ENCODE data around the gene HOXC12.

Gene HOXC12

DNA sequence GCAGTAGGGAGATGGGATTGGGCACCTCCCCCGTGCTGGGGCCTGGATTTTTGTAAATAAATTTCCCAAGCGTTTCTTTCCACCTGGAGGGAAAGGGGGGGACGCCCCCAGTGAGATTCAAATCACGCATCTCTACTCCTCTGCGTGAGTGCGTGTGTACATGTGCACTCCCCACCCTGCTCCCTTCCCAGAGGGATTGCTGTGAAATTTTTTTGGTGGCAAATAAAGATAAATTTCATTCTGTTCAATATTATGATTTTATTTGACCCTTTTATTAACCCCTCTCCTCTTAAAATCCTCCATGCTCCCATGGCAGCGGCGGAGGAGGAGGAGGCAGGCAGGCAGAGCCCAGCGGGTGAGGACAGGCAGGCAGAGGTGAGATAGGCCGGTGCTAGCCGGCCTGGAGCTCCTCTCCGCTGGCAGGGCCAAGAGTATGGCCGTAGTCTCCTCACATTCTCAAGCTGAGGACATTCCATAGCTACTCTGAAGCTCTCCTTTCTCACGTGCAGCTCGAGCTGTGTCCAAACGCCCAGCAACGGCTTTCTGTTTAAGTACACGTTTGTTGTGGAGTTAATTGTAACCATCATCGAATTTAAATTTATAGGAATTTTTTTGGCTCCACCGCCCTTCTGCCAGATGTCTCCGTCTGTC lies 21.6 kb downstream of the HOXC12 start:
- H3K4me1 ChIP-seq = peaks cover 30% of the 10 kb centered on the region
- in situ Hi-C loops (cut with MboI; ENCODE audit: low sequenced_read_pairs) = loop anchor here (25.0 kb wide), 1 partner anchor 386 kb away; the partner anchor contains the start of gene GPR84
- H3K36me3 ChIP-seq (replicated peaks) = no peaks in the 10 kb centered on the region
- H3K9me3 ChIP-seq = no peaks in the 10 kb centered on the region
- DNase-seq (ENCODE audit: low spot score in 2 of 2) = no peak
- H3K4me3 ChIP-seq = no peak overlapping the region
- H3K27me3 ChIP-seq (ENCODE audit: low read depth) = no peaks in the 10 kb centered on the region

DNA sequence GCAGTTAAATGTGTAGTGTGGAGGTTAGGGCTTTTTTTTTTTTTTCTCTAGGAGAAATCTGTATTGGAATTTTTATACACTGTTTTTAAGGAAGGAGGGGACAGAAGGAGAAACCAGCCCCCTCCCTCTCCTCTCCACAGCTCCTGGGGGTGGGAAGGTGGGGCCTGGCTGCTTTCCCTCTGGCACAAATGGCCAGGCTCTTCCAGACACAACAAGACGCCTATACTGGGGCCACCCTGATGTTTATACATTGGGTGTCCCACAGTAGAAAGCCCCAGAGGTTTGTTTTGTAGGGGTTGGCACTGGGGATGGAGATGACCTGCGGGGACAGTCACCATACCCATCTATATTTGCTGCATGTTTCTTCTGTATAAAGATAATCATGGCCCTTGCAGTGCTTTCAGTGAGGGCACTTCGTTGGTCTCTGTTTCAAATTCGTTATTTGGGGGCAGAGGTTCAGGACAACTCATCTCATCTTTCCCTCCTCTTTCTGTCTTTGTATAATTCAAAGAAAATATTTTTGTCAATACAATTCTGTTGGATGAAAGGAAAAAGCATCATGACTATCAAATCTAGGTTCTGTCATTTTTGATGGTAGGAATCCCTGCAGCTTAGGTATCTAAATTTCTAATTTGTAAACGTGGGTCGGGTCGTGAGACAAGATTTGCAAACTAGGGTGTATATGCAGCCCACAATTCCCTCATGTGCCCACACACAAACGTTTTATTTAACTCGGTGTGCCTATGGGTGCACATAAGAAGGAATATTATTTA lies 22.3 kb downstream of the HOXC12 start:
- Histone ChIP-seq H3K9me3 (no peaks in the 10 kb centered on the region), H3K36me3 (replicated peaks) (no peaks in the 10 kb centered on the region), H3K27me3 (ENCODE audit: low read depth) (no peaks in the 10 kb centered on the region), H3K4me1 (peaks cover 30% of the 10 kb centered on the region), H3K4me3 (no peak overlapping the region)
- no peak for DNase-seq (ENCODE audit: low spot score in 2 of 2)
- in situ Hi-C loops (cut with MboI; ENCODE audit: low sequenced_read_pairs) = loop anchor here (25.0 kb wide), 1 partner anchor 385 kb away; the partner anchor contains the start of gene GPR84

DNA sequence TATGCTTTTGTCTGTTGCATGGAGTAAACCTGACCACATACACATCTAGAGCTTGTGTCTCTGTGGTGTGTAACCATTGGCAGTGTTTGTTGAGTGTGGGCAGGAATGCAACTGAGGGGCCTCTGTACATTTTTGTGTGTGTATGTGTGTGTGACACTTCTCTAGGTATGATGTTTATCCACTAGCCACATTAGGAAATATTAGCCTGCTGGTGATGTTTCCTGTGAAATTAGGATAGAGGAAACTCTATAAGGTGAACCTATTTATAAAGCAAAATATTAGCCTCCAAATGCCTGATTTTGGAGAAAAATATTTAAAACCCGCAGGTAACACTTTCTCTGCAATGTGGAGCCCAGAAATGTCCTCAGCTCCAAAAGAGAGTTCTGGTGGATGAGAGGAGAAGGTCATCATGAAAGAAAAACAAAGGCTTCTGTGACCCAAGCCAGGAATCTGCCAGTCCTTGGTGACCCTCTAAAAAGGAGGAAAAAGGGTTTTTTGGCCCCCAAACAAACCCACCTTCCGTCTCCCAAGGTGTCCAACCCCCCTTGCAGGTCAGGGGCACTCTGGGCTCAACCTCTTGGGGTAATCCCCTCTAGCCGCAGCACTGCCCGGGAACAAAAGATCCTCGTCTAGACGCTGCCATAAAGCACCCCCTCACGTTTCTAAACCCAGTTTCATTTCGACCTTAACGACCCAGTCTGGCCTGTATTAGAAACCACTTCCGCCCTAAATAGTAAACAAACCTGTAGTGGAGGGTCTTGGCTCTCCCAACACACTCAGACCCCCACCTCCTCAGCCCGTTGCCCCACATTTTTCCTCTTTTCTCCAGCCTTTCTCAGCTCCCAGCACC lies 23.1 kb downstream of the HOXC12 start:
- no peak overlapping the region for H3K4me3 ChIP-seq
- DNase-seq (ENCODE audit: low spot score in 2 of 2) = peak in 1 of 2 experiments; percentile 47
- in situ Hi-C loops (cut with MboI; ENCODE audit: low sequenced_read_pairs) = loop anchor here (25.0 kb wide), 1 partner anchor 384 kb away; the partner anchor contains the start of gene GPR84
- peaks cover 30% of the 10 kb centered on the region for H3K4me1 ChIP-seq
- H3K27me3 ChIP-seq (ENCODE audit: low read depth) = no peaks in the 10 kb centered on the region
- no peaks in the 10 kb centered on the region for H3K36me3 ChIP-seq (replicated peaks)
- no peaks in the 10 kb centered on the region for H3K9me3 ChIP-seq

DNA sequence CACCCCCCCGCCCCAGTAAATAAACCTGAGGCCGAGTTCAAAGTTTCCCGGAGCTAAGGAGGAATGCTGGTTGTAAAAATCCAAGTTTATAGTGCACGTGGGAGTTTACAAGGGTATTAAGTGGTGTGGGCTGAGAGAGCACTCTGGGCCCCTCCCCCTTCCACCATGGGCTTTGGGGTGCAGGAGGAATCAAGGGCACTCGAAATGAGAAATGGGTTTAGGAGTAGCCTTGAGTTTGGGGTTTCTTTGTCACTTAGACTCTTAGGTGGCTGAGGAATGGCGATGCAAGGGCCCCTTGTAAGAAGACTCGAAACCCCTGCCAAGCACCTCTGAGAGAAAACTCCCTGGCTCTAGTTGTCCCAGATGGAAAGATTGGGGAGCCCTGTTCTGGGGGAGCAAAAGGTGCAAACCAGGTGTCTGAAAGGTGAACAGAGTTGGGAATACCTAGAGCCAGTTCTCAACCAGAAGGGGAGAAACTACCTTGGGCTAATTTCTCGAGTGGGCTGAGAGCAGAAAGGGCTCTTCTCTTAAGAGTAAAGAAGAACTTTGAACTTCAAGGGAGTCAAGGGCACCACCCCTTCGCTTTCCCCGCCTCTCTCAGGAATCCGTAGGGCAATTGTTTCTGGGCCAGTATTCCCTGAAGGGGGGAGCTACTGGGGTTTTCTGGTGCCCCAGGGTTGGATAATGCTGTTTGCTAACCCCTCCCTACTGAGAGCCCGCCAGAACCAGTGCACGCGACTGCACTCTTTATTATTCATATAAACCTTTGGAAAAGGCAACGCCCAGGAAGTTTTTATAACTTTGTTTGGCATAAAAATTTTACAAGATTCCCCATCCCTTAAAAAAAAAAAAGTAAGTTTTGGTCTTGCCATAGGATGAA lies 24.0 kb downstream of the HOXC12 start:
- no peaks in the 10 kb centered on the region for H3K36me3 ChIP-seq (replicated peaks)
- H3K4me1 ChIP-seq = peaks cover 30% of the 10 kb centered on the region
- no peaks in the 10 kb centered on the region for H3K27me3 ChIP-seq (ENCODE audit: low read depth)
- peak; percentile 82 to 88 for DNase-seq (ENCODE audit: low spot score in 2 of 2)
- H3K4me3 ChIP-seq = no peak overlapping the region
- H3K9me3 ChIP-seq = no peaks in the 10 kb centered on the region
- in situ Hi-C loops (cut with MboI; ENCODE audit: low sequenced_read_pairs) = loop anchor here (25.0 kb wide), 1 partner anchor 384 kb away; the partner anchor contains the start of gene GPR84

DNA sequence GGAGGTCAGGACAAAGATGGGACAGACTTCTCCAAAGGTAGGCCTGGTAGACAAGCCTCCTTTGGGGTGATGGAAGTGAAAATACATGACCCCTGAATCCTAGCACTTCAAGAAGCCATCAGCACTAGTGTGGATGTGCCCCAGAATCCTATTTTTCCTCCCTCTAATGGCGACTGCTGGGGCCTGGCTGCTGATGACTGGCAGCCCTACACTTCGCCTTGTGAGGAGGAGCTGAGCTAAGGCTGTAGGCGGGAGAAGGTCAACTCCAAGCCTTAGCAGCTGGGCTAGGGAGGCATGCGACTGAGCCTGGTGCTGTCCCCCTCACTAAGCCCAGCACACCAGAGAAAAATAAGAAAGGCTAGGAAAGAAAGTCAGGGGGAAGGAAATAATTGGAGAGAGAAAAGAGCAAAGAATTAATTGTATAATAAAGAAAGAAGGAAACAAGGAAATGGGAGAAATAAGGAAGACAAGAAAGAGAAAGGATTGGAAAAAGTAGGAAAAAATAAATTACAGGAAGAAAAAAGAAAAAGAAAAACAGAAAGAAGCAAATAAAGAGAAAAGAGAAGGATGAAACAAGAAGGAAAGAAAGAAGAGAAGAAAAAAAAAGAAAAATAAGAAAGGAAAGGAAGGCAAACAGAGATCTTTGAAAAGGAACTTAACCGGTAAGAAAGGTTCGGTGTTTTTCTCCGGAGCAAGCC lies 25.6 kb downstream of the HOXC12 start:
- Histone ChIP-seq H3K36me3 (replicated peaks) (no peaks in the 10 kb centered on the region), H3K4me3 (no peak overlapping the region), H3K9me3 (no peaks in the 10 kb centered on the region), H3K4me1 (peaks cover 31% of the 10 kb centered on the region), H3K27me3 (ENCODE audit: low read depth) (no peaks in the 10 kb centered on the region)
- no peak for DNase-seq (ENCODE audit: low spot score in 2 of 2)
- in situ Hi-C loops (cut with MboI; ENCODE audit: low sequenced_read_pairs) = loop anchor here (25.0 kb wide), 1 partner anchor 382 kb away; the partner anchor contains the start of gene GPR84

DNA sequence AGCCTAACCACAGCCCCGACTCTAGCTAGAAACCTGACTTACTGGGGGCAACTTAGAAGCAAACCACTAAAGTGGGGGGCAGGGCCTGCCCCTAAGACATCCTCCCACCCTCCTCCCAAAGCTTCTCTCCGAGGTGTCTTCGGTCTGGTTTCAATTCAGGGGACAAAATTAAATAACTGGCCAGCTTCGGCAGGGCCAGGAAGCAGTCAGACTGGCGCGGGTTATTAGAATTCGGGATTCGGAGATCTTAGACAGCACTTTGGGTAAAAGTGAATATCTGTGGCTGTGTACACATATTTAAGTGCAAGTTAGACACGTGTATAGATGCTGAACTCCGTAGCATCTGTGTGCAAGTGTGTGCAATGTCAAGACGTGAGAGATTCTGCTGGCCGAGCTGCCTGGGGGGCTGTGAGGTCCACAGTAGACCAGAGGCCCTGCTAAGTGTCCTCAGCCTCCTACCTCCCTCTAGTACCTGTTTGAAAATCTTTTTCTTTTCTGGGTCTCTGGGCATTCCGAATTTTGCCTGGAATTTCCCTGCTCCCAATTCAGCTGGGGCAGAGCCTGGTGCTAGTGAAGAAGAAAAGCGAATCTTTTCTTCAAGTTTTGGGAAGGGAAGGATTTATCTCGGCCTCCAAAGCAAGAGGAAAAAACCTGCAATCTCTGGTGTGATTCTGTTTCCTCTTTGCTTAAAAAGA lies 26.2 kb downstream of the HOXC12 start:
- DNase-seq (ENCODE audit: low spot score in 2 of 2) = no peak
- peaks cover 37% of the 10 kb centered on the region for H3K4me1 ChIP-seq
- H3K4me3 ChIP-seq = no peak overlapping the region
- in situ Hi-C loops (cut with MboI; ENCODE audit: low sequenced_read_pairs) = loop anchor here (25.0 kb wide), 1 partner anchor 381 kb away; the partner anchor contains the start of gene GPR84
- no peaks in the 10 kb centered on the region for H3K36me3 ChIP-seq (replicated peaks)
- no peaks in the 10 kb centered on the region for H3K9me3 ChIP-seq
- H3K27me3 ChIP-seq (ENCODE audit: low read depth) = no peaks in the 10 kb centered on the region

DNA sequence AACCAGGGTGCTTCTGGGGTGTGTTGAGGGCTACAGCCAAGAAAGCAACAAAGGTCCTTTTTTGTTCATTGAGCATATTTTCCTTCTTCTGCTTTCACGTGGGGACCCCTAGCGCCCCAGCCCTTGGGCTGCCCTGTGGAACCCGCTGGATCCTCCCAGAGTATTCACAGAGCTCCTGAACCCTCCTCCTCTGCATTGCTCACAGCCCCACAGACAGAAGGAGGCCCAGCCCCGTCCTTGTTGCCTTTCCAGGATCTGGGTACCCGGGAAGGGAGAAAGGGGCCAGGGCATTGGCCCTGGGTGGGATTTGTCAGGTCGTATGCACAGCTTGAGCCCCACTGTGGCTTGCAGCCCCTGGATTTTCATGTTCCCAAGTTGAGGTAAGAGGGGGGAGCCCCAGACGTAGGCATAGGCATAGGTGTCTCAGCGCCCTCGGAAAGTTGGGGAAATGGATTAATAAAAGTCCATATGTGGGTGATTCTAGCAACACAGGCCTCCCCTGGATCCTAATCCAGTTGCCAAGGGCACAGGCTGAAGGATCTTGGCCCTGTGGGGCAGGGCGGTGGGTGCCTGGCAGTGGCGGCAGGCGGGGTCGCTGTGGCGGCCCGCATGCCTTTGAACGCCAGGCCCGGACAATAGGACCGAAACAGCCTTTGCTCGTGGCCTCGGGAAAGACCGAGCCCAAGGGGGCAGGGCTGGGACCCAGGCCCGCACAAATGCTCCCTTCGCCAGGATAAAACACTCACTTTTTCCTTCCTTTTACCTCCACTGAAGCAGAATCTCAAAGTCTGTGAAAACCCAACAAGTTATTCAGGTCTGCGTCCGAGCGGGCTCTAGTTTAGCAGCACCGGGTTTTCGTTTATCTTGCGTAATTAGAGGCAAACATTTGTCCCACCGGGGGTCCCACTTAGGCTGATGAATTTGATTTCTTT lies 27.2 kb downstream of the HOXC12 start:
- DNase-seq (ENCODE audit: low spot score in 2 of 2) = no peak

DNA sequence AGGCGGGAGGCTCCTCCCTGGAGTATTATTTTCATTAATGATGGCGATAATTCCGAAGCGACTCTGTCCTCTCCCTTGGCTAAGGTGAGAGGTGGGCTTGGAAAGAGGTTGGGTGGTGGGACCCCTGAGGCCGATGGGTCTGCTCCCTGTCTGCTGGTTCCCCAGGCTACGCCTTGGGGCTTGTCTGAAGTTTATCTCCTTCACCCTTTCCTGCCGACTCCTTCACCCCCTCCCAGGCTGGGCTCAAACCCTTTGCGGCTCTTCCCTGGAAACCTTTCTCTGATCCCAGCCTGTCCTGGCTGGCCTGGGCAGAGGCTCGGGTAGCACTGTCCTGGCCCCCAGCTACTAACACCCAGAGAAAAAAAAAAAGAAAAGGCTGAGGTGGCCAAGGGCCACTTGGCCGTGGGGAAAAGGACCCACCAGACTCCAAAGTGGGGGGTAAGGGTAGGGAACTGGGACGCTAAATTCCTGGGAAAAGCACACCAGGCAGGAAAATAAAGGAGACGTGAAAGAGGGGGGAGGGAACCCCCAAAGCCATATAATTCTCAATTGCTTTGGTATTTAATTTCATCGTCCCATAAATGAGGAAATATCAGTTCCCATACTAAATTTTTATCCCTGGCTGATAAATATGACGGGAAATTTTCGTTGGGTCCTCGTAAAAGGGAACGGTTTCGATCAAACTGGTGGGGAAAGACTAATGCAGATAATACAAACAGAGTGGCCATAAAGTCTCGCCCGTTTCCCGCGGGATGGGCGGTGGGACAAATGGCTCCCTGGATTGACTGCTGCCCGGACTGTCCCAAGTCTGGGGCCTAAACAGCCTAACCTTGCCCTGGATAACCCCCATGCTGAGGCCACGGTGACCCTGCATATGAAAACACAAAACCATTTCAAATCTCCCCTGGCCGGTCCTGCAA lies 28.2 kb downstream of the HOXC12 start:
- no peak overlapping the region for H3K4me3 ChIP-seq
- no peak for DNase-seq (ENCODE audit: low spot score in 2 of 2)
- no peaks in the 10 kb centered on the region for H3K9me3 ChIP-seq
- in situ Hi-C loops (cut with MboI; ENCODE audit: low sequenced_read_pairs) = loop anchor here (25.0 kb wide), 1 partner anchor 379 kb away; the partner anchor contains the start of gene GPR84
- H3K27me3 ChIP-seq (ENCODE audit: low read depth) = no peaks in the 10 kb centered on the region
- H3K36me3 ChIP-seq (replicated peaks) = no peaks in the 10 kb centered on the region
- H3K4me1 ChIP-seq = peaks cover 27% of the 10 kb centered on the region

More for the DNA sequence above, 27.2 kb downstream of the HOXC12 start:
- Histone ChIP-seq H3K4me1 (peaks cover 35% of the 10 kb centered on the region), H3K4me3 (no peak overlapping the region), H3K36me3 (replicated peaks) (no peaks in the 10 kb centered on the region), H3K27me3 (ENCODE audit: low read depth) (no peaks in the 10 kb centered on the region), H3K9me3 (no peaks in the 10 kb centered on the region)
- in situ Hi-C loops (cut with MboI; ENCODE audit: low sequenced_read_pairs) = loop anchor here (25.0 kb wide), 1 partner anchor 380 kb away; the partner anchor contains the start of gene GPR84

DNA sequence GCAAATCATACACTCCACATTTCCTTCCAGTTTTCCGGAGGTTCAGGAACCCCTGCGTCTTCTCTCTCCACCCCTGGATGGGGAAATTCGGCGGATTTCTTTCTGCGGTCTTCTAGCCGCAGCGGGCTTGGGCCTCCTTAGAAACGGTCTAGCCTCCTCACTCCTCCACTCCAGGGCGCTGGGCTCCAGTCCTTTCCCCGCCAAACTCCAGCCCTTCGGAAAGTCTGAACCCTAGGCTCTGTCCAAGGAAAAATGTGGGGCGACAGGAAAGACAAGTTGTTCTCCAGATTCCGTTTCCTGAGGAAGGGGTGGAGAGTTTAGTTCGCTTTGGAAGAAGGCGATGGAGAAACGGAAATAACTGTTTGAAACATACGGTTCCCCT lies 28.9 kb downstream of the HOXC12 start:
- in situ Hi-C loops (cut with MboI; ENCODE audit: low sequenced_read_pairs) = loop anchor here (25.0 kb wide), 1 partner anchor 379 kb away; the partner anchor contains the start of gene GPR84
- DNase-seq (ENCODE audit: low spot score in 2 of 2) = no peak
- Histone ChIP-seq H3K36me3 (replicated peaks) (no peaks in the 10 kb centered on the region), H3K4me3 (no peak overlapping the region), H3K9me3 (no peaks in the 10 kb centered on the region), H3K4me1 (peaks cover 22% of the 10 kb centered on the region), H3K27me3 (ENCODE audit: low read depth) (no peaks in the 10 kb centered on the region)

DNA sequence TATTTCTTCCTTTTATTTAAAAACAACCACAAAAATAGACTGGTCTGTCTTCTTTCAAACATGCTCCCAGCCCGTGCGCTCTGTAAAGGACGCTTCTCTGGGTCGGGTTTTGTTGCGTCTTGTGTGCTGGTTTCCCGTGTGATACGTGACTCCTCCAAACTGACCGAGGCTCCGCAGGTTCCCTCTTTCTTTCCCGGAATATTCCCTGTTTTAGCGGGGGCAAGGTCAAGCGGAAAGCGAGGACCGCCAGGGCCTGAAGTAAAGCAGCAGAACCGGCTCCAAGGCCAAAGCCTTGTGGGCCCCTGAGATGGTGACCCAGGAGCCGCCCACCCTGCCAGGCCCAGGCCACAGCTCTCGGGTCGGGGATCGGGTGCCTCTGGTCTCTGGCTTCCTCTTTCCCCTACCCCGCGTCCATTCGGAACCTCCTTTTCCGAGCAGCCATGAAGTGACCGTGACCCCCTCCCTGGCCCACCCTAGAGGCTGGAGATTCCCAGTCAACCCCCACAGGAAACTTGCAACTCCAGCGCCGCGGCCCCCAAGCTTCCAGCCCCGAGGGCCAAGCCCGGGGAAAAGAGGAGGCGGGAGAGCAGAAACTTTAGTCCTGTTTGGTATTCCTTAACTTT lies 29.4 kb downstream of the HOXC12 start:
- no peak overlapping the region for H3K4me3 ChIP-seq
- H3K9me3 ChIP-seq = no peaks in the 10 kb centered on the region
- no peaks in the 10 kb centered on the region for H3K27me3 ChIP-seq (ENCODE audit: low read depth)
- no peak for DNase-seq (ENCODE audit: low spot score in 2 of 2)
- H3K36me3 ChIP-seq (replicated peaks) = no peaks in the 10 kb centered on the region
- in situ Hi-C loops (cut with MboI; ENCODE audit: low sequenced_read_pairs) = loop anchor here (25.0 kb wide), 1 partner anchor 378 kb away; the partner anchor contains the start of gene GPR84
- H3K4me1 ChIP-seq = peaks cover 22% of the 10 kb centered on the region
